Fibroblast of villous mesenchyme (primary cell): ENCODE measurements around the gene PEX7. TPM values are rescaled to one million over a fixed set of nuclear protein-coding genes. Genes with fewer than 3 reads are reported as not detected.
"Not testable (repeated sequence)": the region's sequence is repeated elsewhere in the genome, so short reads cannot be mapped to it uniquely, and the experiment has no call there.

ENCODE experiments used
- DNase-seq: peaks from one replicate; pipeline ENCODE4 v3.0.0-alpha.2; 2010; ENCODE audit warnings: low read depth
- H3K4me3 ChIP-seq: 2 replicates; pipeline ENCODE4 v1.5.1; 2011; ENCODE audit warnings: low read depth, mild to moderate bottlenecking, low read length
- CTCF ChIP-seq: IDR thresholded peaks from 2 replicates; pipeline ENCODE4 v1.5.1; 2012; ENCODE audit warnings: low read depth, mild to moderate bottlenecking, low read length; ENCODE audit not compliant: insufficient read depth
- total RNA-seq: library from RNA; depleted of rRNA; stranded (reverse); fragments of >200 nt; gene quantifications from 2 replicates; pipeline ENCODE4 v1.2.3, GENCODE V29; 2012

Gene PEX7
- total RNA-seq, 1 donor: 8.6 TPM

- H3K4me3 ChIP-seq: no peak overlapping the region
- peak; percentile 21 for DNase-seq
- TF ChIP-seq CTCF: peak; percentile 51
Observed at GRCh38 chr6:136927292-136927691, 104.9 kb downstream of the PEX7 start.

- TF ChIP-seq CTCF: no peak
- no peak for DNase-seq
- H3K4me3 ChIP-seq: no peak overlapping the region
Observed at GRCh38 chr6:136930528-136930927, 108.1 kb downstream of the PEX7 start.

GRCh38 chr6:136932599-136932998, 110.2 kb downstream of the PEX7 start:
- DNase-seq: no peak
- no peak overlapping the region for H3K4me3 ChIP-seq
- TF ChIP-seq CTCF: no peak

- DNase-seq: no peak
Observed at GRCh38 chr6:136945072-136945471, 122.7 kb downstream of the PEX7 start.

GRCh38 chr6:136945711-136946121, 123.3 kb downstream of the PEX7 start:
- H3K4me3 ChIP-seq: no peak overlapping the region
- no peak for TF ChIP-seq CTCF
- no peak for DNase-seq

More at GRCh38 chr6:136945072-136945471, 122.7 kb downstream of the PEX7 start:
- TF ChIP-seq CTCF: no peak
- no peak overlapping the region for H3K4me3 ChIP-seq

GRCh38 chr6:136947037-136947436, 124.6 kb downstream of the PEX7 start:
- H3K4me3 ChIP-seq: no peak overlapping the region
- no peak for DNase-seq
- TF ChIP-seq CTCF: no peak

GRCh38 chr6:136949957-136950356, 127.6 kb downstream of the PEX7 start:
- H3K4me3 ChIP-seq, DNase-seq: not testable (repeated sequence)
